Brain pericyte (primary cell): Measurements from ENCODE around the gene ITPK1.

Experiments used
- DNase-seq: peaks from one replicate; pipeline ENCODE4 v3.0.0-alpha.2; 2012; ENCODE audit warnings: low read depth, low spot score

Gene ITPK1

GRCh38 chr14:93044556-93044955 lies 71.2 kb downstream of the ITPK1 start:
- no peak for DNase-seq

- DNase-seq: no peak
Measured at GRCh38 chr14:93044121-93044520, 71.6 kb downstream of the ITPK1 start.

- no peak for DNase-seq
Measured at GRCh38 chr14:93042968-93043940, 72.5 kb downstream of the ITPK1 start.

DNA sequence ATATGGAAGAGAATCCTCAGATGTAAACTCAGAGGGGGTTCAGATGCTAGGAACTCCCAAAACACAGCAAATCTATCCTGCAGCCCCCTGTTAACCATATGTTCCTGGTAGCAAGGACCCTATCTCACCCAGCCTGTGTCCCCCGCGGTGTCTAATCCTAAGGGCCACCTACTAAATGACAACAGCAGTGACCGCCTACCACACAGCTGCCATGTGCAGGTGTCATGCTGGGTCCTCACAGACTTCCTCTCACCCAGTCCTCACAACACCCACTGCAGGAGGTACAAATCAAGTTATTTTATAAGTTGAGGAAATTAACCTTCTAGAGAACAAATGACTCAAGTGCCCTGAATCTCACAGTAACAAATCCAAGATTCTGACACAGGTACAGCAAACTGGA lies 73.9 kb downstream of the ITPK1 start:
- DNase-seq: no peak

DNA sequence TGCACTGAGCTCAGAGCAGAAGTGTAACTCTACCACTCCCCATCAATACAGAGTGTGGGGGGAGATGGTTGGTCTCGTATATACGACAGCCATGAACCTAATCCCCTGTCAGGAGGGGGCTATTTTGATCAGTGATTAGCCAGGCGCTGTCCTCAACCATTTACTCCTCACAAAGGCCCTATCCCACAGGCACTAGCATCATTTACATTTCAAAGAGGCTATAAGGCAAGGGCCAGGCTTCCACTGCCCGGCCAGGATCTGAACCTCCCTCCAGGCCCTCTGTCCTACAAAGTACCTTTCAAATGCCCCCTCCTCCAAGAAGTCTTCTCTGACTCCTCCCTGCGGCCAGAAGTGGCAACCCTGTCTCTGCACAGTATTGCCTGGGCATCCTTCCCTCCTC lies 74.7 kb downstream of the ITPK1 start:
- no peak for DNase-seq

DNA sequence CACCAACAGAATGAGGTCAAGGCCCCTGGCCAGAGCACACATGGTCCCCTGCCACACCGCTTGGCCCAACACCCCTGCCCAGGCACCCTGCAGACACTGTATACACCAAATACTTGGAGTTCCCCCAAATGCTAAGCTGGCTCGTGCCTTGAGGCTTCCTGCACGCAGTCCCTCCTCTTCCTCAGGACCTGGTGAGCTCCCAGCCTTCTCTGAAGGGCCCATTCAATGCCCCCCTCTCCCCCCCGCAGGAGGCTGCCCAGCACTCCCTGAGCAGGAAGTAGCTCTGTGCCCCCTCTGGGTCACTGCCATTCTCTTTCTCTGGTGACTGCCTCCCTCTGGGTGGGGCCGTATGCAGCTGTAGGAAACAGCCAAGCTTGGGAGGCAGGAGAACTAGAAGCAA lies 75.3 kb downstream of the ITPK1 start:
- DNase-seq: no peak

DNA sequence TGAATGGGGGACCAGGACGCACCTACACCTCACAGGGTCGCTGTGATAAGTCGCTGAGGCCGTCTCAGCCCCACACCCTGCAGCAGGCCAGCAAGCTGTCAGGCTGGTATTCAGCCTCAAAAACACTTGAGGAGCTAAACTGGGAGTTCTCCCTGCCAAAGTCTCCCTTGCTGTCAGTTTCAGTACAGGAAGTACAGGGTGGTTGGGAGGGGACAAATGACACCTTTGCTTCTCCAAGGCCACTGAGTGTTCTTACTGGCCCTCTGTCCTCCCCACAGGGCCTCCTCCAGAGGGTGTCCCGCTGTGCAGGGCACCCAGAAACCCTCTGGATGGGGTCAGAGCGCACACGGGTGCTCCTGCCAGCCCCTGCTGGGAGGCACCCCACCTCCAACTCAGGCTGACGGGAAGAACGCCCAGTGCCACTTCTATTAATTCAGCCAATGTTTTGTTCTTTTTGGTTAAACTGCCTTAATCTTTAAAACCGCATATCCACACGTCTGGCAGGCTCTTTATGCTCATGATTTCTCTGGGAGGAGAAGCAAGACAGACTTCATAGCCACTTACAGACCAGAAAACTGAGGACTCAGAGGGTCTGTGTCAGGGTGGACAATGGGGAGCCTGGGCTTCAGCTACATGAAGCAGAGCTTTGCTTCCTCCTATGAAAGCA lies 75.9 kb downstream of the ITPK1 start:
- DNase-seq: no peak

GRCh38 chr14:93037351-93037750 lies 78.4 kb downstream of the ITPK1 start:
- no peak for DNase-seq

- DNase-seq: no peak
Measured at GRCh38 chr14:93036652-93037345, 78.9 kb downstream of the ITPK1 start.

- no peak for DNase-seq
Measured at GRCh38 chr14:93035917-93036651, 79.6 kb downstream of the ITPK1 start.

DNA sequence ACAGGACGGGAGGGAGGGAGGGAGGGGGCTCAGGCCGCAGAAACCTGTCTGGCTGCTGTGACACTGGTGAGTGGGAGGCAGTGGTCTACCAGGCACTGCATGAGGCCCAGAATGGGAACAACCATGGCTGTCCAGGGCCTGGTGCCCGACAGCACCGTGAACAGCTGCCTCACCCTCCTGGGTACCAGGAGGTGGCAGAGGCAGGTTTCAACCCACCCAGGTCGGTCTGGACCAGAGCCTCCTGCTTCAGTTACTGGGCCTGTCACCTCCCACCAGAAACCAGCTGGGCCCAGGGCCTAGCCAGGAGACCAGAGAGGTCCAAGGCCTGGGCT lies 80.2 kb downstream of the ITPK1 start:
- DNase-seq: no peak

DNA sequence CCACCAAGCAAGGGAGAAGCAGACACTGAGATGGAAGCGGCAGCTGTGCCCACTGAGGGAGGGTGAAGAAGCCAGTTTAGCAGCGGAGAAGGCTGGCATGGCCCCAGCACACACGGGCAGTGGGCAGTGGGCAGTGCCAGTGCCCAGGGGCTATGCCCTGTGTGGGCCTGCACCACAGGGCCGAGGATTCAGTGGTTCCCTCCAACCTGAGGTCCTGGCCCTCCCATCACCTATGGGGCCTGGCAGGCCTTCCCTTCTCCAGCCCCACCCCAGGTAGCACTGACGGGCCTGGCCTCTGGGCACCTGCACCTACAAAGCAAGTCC lies 81.1 kb downstream of the ITPK1 start:
- DNase-seq: no peak

DNA sequence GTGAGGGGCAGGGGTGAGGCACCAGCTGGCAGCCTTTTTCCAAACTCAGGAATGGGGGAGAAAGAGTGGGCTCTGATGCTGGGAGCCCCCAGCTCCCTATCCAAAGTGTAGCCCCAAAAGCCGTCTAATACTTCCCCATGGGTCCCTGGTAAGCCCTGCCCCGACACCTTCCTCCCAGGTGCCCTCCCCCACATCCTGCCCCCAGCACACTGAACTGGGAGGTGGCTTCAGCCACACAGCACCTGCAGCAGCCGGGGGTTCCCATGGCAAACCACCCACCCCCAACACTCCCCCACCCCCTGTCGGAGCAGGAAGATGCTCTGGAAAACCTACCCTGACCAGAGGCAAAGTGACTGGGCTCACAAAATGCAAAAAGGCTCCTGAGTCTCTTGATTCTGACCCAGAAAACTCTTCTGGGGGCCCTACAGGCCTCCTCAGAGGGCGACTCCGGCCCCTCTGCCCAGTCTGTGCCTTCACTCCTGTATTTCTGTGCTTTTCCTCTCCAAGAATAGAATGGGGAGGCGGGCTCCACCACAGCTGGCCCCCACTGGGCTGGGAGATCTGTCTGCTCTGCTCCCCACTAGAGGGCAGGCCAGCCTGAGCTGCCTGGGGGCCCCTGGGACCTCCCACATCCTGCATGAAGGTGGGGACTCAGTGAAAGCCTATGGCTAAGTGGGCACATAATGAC lies 81.6 kb downstream of the ITPK1 start:
- DNase-seq: no peak

- DNase-seq: no peak
Measured at GRCh38 chr14:93033084-93033982, 82.4 kb downstream of the ITPK1 start.

DNA sequence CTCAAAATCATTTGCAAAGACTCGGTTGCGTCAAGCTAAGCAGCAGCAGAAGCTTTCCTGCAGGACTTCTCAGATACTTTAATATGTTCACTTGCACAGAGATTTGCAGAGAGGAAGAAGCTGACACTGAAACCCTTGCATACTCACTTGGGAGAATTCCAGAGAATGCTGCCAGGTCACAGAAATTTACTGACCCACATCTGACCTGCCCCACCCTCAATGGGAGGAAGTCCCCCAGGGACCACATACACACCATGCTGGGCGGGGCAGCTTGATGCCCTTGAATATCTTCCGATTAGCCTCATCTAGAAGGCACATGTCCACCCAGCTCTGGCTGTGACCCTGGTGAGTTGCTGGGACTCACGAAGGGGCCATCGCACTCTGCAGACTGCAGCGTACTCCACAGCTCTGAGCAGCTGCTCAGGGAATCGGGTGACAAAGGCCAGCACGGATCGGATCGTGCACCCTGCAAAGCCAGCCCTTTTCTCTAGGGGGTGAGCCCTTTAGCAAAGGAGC lies 83.2 kb downstream of the ITPK1 start:
- no peak for DNase-seq

DNA sequence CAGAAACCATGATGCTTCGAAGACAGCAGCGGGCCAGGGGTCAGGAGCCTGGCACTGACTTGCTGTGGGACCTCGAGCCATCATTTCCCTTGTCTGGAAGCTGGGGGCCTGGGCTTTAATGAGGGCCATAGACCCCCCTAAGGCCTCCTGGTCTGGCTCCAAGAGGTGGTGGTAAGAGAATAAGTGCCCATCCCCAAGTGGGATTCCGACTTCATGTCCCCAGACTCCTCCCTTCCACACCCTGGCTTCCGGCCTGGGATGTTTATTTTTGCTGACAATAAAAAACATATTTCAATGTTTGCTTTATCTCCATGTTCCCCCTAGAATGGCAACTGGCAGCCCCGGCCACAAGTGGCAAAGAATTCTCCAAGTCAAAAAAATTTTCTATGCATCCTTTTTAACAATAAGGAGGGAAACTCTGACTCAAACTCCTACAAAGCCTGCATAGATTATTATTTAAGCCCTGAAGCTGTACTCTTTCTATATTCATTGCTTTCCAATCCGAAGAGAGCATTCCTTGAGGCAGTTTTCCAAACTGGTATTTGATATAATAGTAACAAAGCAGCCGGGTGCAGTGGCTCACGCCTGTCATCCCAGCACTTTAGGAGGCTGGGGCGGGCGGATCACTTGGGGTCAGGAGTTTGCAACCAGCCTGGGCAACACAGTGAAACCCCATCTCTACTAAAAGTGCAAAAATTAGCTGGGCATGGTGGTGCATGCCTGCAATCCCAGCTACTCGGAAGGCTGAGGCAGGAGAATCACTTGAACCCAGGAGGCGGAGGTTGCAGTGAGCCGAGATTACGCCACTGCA lies 84.0 kb downstream of the ITPK1 start:
- DNase-seq: no peak

- DNase-seq: no peak
Measured at GRCh38 chr14:93030761-93031160, 85.0 kb downstream of the ITPK1 start.

GRCh38 chr14:93029911-93030508 lies 85.7 kb downstream of the ITPK1 start:
- no peak for DNase-seq

DNA sequence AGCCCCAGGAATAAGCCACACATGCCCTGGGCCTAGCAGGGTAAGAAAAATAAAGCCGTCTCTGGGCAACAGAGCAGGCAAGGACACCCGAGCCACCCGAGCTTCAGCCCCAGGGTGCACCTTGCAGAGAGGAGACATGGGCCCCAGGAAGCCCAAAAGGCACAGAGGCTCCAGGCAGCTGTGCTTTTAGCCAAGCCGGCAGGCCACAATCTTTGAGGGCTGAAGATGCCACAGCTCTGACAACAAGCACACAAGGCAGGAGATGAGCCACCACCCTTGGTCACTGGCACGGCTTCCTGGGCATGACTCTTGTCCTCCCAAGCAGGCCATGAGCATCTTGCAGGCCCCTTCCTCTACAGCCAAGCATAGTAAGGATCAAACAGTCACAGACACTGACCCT lies 86.3 kb downstream of the ITPK1 start:
- no peak for DNase-seq
